GM18909 (cell line): ENCODE data around the gene PTGER1.
"Not testable (repeated sequence)": the region's sequence is repeated elsewhere in the genome, so short reads cannot be mapped to it uniquely, and the experiment has no call there.

Source experiments
- ATAC-seq: cut with Tn5 transposase; IDR thresholded peaks from one replicate; pipeline ENCODE4 v1.9.1; 2021; ENCODE audit warnings: mild to moderate bottlenecking; ENCODE audit not compliant: unreplicated experiment, poor library complexity

Gene PTGER1

GRCh38 chr19:14476673-14477401, 1.7 kb upstream of the PTGER1 start:
- no peak for ATAC-seq

- no peak for ATAC-seq
These were observed 1.1 kb upstream of the PTGER1 start for GRCh38 chr19:14476327-14476672.

GRCh38 chr19:14474827-14475226, 327 bp downstream of the PTGER1 start:
- no peak for ATAC-seq

GRCh38 chr19:14473978-14474578, 1.1 kb downstream of the PTGER1 start:
- ATAC-seq, result no peak

- no peak for ATAC-seq
These were observed 1.8 kb downstream of the PTGER1 start for GRCh38 chr19:14473073-14473977.

GRCh38 chr19:14472202-14472938, 2.8 kb downstream of the PTGER1 start:
- peak; percentile 50 for ATAC-seq

- no peak for ATAC-seq
These were observed 3.5 kb downstream of the PTGER1 start for GRCh38 chr19:14471436-14472187.

GRCh38 chr19:14470031-14470876, 4.9 kb downstream of the PTGER1 start:
- ATAC-seq, result no peak

GRCh38 chr19:14467816-14468215, 7.3 kb downstream of the PTGER1 start:
- no peak for ATAC-seq

- no peak for ATAC-seq
These were observed 7.8 kb downstream of the PTGER1 start for GRCh38 chr19:14467391-14467790.

GRCh38 chr19:14463747-14464146, 11.4 kb downstream of the PTGER1 start:
- no peak for ATAC-seq

- ATAC-seq, result not testable (repeated sequence)
These were observed 12.8 kb downstream of the PTGER1 start for GRCh38 chr19:14462401-14462800.

- no peak for ATAC-seq
These were observed 14.2 kb downstream of the PTGER1 start for GRCh38 chr19:14460935-14461334.

GRCh38 chr19:14459703-14460102, 15.5 kb downstream of the PTGER1 start:
- ATAC-seq, result no peak

- not testable (repeated sequence) for ATAC-seq
These were observed 22.9 kb downstream of the PTGER1 start for GRCh38 chr19:14452303-14452702.

GRCh38 chr19:14450876-14451275, 24.3 kb downstream of the PTGER1 start:
- no peak for ATAC-seq

- no peak for ATAC-seq
These were observed 24.8 kb downstream of the PTGER1 start for GRCh38 chr19:14450168-14450874.

GRCh38 chr19:14449321-14449720, 25.8 kb downstream of the PTGER1 start:
- ATAC-seq, result no peak
